ENCODE results near the gene COMMD10. TPM values are rescaled to one million over a fixed set of nuclear protein-coding genes. Genes with fewer than 3 reads are reported as not detected.

Gene COMMD10
- total RNA-seq, 2 experiments from 2014 or later: 21.7 to 22.5 TPM

GRCh38 chr5:116320486-116320885 lies 235.7 kb downstream of the COMMD10 start:
- Mint-ChIP-seq H3K9me3 (peaks cover 7% of the 10 kb centered on the region), H3K4me3 (no peak overlapping the region), H3K27me3 (no peaks in the 10 kb centered on the region), H3K27ac (no peak overlapping the region), H3K4me1 (peaks cover 3% of the 10 kb centered on the region), H3K36me3 (ENCODE audit: low read depth) (peaks cover 17% of the 10 kb centered on the region)
- DNase-seq: no peak
- POLR2A ChIA-PET: no interaction called here
- CTCF ChIA-PET: no interaction called here

DNA sequence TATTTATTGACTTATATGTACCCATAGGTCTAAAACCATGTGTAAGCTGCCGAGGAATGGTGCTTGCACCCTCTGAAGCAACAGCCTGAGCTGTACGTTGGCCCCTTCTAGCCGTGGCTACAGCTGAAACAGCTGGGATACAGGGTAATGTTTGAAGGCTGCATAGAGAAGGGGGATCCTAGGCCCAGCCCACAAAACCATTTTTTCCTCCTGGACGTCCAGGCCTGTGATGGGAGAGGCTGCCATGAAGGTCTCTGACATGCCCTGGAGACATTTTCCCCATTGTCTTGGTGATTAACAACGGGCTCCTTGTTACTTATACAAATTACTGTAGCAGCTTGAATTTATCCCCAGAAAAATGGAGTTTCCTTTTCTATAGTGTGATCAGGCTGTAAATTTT lies 244.7 kb downstream of the COMMD10 start:
- DNase-seq: no peak
- Mint-ChIP-seq H3K36me3 (ENCODE audit: low read depth) (peaks cover 2% of the 10 kb centered on the region), H3K9me3 (peaks cover 19% of the 10 kb centered on the region), H3K4me1 (no peaks in the 10 kb centered on the region), H3K27ac (no peak overlapping the region), H3K4me3 (no peak overlapping the region), H3K27me3 (no peaks in the 10 kb centered on the region)
- ChIA-PET POLR2A (no interaction called here), CTCF (no interaction called here)

GRCh38 chr5:116340799-116341198 lies 256.0 kb downstream of the COMMD10 start:
- CTCF ChIA-PET: no interaction called here
- Mint-ChIP-seq H3K4me1 (no peaks in the 10 kb centered on the region), H3K27me3 (no peaks in the 10 kb centered on the region), H3K4me3 (no peak overlapping the region), H3K9me3 (peaks cover 9% of the 10 kb centered on the region), H3K36me3 (ENCODE audit: low read depth) (no peaks in the 10 kb centered on the region), H3K27ac (no peak overlapping the region)
- POLR2A ChIA-PET: no interaction called here
- DNase-seq: no peak

Other genes starting within 250 kb of the COMMD10 start
- 10 to 100 TPM; 45.5 to 49.0 TPM for gene ATG12, start 243.5 kb upstream of the COMMD10 start, total RNA-seq
- gene AP3S1, start 243.1 kb upstream of the COMMD10 start, total RNA-seq: 10 to 100 TPM; 73.5 to 87.0 TPM
- gene LVRN, start 122.5 kb upstream of the COMMD10 start, total RNA-seq: under 1 TPM in 1 of 2 experiments, not detected in 1; 0.13 TPM
- not detected for gene ARL14EPL, start 52.6 kb upstream of the COMMD10 start, total RNA-seq